Central memory CD4-positive, alpha-beta T cell (primary cell): ENCODE data around the gene AP1M2.
A peak's percentile ranks its signal among the peaks of the same experiment; 100 is the strongest.
"Not testable (repeated sequence)": the region's sequence is repeated elsewhere in the genome, so short reads cannot be mapped to it uniquely, and the experiment has no call there.

Experiments
- DNase-seq: peaks from one replicate; pipeline ENCODE4 v3.0.0; 2022

AP1M2 gene

DNA sequence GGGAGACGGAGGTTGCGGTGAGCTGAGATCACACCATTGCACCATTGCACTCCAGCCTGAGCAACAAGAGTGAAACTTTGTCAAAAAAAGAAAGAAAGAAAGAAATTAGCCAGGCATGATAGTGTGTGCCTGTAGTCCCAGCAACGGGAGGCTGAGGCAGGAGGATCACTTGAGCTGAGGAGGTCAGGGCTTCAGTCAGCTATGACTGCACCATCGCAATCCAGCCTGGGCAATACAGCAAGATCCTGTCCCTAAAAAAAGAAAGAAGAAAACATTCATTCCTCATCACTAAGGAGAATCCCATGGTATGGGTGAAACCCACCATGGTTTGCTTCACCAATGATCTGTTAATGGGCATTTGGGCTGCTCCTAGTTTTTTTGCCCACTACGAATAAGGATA is 13.0 kb upstream of the AP1M2 start:
- no peak for DNase-seq

DNA sequence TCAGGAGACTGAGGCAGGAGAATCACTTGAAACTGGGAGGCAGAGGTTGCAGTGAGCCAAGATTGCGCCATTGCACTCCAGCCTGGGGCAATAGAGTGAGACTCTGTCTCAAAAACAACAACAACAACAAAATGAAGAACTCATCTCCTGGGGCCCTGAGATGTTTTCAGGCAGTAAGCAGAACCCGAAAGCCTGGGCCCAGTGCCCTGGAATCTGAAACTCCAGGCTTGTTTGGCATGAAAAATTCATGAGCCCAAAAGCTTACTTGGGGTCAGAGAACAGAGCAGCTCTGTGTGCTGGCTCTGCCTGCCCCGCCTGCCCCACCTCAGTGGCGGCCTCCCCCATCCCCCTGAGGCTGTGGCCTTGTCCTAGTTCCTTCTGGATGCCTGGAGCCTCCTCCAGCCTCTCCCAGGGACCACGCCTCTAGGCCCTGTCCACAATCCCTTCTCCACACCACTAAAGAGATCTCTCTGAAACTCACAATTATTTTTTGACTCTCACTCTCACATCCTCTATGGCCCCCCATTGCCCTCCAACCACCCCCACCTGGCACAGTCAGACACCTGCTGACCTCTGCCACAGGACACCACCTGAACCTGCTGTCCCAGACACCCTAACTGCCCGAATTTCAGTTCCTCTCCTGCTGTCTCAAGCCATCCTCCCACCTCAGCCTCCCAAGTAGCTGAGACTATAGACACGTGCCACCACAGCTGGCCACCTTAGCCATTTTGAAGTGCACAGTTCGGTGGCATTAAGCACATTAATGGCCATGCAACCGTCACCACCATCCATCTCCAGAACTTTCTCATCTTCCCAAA is 6.9 kb upstream of the AP1M2 start:
- DNase-seq, result no peak

DNA sequence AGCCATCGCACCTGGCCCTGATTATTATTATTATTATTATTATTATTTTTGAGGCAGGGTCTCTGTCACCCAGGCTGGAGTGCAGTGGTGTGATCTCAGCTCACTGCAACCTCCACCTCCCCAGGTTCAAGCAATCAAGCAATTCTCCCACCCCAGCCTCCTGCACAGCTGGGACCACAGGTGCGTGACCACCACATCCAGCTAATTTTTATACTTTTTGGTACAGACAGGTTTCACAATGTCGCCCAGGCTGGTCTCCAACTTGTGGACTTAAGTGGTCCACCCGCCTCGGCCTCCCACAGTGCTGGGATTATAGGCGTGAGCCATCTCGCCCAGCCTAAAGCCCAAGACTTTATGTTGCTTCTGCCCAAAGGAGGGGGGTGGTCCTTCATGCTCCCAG is 6.0 kb upstream of the AP1M2 start:
- no peak for DNase-seq

DNA sequence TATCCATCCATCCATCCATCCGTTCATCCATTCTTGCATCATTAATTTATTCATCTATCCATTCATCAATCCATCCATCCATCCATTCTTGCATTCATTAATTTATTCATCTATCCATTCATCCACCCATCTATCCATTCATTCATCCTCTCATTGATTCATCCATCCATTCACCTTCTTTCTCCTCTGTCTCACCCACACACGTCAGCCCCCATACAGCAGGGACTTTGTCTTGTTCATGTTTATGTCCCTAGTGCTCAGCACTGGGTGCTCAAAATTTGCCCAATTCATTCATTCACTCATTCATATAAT is 683 bp upstream of the AP1M2 start:
- no peak for DNase-seq

DNA sequence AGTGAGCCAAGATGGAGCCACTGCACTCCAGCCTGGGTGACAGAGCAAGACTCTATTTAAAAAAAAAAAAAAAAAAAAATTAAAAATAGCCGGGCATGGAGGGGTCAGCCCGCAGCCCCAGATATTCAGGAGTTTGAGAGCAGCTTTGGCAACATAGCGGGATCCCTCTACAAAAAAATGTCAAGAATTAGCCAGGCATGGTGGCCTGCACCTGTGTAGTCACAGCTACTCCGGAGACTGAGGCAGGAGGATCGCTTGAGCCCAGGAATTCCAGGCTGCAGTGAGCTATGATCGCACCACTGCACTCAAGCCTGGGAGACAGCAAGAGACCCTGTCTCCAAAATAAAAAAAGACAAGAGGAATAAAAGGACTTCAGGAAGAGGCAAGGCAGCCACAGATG is 716 bp downstream of the AP1M2 start:
- DNase-seq, result no peak

DNA sequence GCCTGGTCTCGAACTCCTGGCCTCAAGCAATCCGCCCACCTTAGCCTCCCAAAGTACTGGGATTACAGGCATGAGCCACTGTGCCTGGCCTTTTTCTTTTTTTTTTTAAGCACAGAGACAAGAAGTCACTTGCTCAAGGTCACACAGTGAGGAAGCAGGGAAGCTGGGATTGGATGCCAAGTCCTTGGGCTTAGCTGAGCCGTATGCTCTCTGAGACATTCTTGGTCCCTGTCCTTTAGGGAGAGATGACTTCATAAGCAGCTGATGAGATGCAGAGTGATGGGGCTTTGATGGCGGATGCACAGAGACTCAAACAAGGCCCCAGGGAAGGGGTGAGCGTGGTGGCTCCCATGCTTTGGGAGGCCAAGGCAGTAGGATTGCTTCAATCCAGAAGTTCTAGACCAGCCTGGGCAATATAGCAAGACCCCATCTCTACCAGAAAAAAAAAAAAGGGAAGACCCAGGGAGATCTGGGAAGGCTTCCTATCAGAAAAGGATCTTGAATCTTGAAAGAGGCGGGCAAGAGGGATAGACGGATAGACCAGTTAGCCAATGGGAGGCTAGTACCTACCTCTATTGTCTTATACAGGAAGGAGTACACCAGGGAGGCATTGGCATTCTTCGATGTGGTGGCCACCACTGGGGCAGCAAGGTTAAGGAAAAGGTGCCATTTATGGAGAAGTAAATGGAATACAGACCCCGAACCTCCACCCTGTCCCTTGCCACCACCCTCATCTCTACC is 3.9 kb downstream of the AP1M2 start:
- DNase-seq, result no peak

DNA sequence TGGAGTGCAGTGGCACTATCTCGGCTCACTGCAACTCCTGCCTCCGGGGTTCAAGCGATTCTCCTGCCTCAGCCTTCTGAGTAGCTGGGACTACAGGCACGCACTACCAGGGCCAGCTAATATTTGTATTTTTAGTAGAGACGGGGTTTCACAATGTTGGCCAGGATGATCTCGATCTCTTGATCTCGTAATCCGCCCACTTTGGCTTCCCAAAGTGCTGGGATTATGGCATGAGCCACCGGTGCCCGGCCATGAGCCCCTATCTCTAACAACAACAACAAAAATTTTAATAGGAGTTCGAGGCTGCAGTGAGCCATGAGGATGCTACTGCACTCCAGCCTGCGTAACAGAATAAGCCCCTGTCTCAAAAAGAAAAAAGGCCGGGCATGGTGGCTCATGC is 5.0 kb downstream of the AP1M2 start:
- DNase-seq, result no peak

DNA sequence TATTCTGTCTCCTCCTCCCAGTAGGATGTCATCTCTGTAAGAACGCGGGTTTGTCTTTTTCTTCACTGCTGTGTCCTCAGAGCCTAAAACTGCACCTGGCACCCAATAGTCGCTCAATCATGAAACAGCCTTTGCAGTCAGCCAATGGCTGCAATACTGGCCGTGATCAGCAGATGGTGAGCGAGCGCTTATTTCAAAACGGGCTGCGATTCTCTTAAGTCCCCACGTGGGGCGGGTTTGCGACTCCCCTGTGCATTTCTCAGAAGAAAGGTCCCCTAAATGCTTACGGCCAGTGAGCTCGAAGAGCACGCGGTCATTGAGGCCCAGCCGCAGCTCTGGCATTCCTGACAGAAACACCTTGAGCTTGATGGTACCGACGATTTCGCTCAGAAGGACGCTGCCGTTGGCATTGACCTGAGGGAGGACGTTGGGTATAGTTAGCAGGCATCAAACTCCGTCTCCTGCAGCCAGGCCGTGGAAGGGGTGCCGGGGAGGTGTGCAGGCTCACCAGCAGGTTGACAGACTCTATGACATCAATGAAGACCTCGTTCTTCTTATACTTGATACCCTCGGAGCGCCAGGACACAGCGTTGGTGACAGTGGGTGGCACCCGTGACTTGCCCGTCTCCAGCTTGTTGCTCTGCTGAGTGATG is 6.0 kb downstream of the AP1M2 start:
- DNase-seq, result peak; percentile 80

DNA sequence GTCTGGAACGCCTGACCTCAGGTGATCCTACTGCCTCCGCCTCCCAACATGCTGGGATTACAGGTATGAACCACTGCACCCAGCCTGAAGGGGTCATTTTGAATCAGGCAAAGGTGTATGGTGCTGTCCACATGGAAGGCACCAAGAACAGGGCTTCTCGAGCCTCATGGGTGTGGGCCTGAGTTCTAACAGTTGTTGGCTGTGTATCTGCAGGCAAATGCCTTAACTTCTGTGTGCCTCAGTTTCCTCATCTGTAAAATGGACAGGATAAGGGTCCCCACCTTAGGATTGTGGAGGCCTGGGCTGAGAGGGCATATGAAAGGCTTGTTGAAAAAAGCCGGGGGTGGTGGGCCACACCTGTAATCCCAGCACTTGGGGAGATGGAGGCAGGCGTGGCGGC is 9.2 kb downstream of the AP1M2 start:
- DNase-seq, result no peak

DNA sequence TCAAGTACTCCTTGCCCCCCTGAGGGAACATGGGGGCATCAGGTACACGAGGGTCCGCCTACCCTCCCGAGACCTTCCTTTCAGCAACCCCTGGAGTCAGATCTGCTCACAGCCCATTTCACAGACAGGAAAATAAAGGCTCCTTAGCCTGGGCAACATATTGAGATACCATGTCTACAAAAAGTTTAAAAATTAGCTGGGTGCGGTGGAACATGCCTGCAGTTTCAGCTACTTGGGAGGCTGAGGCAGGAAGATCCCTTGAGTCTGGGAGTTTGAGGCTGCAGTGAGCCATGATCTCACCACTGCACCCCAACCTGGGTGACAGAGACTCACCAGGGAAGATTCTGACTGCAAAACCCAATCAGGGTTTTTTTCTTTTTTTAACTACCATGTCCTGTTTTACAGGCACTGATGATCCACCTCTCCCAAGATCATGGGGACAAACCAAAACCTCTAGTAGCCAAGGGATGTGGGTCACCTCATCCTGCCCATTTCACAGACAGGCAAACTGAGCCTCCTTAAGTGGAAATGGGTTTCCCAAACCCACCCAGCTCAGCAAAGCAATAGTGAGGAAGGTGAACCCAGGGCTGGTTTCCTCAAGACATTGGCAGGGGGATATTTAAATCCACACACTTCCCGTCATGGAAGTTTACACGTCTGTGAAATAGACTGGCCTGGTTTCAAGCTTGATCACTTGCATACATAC is 11.9 kb downstream of the AP1M2 start:
- no peak for DNase-seq

DNA sequence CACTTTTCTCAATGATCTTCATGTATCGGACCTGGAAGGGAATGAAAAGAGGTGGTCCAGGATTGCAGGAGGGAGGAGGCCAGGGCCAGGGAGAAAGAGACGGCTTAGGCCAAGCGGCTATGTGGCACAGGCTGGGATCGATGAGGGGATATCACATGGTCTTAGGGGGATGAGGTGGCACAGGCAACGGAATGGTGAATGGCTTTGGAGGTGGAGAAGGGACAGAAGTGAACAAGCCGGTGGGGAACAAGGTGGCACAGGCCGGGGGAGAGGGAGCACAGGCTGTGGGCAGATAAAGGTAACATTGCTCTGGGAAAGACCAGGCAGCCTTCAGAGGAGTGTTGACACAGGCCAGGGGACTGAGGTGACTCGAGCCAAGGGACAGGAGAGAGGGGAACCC is 12.7 kb downstream of the AP1M2 start:
- no peak for DNase-seq

DNA sequence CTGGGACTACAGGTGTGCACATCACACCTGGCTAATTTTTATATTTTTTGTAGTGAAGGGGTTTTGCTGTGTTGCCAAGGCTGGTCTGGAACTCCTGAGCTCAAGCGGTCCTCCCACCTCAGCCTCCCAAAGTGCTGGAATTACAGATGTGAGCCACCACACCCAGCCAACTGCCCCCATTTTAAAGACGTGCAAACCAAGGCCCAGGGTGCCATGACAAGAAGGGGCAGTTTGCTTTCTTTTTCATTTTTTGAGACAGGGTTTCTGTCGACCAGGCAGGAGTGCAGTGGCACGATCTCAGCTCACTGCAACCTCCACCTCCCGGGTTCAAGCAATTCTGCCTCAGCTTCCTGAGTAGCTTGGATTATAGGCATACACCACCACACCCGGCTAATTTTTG is 13.3 kb downstream of the AP1M2 start:
- not testable (repeated sequence) for DNase-seq

DNA sequence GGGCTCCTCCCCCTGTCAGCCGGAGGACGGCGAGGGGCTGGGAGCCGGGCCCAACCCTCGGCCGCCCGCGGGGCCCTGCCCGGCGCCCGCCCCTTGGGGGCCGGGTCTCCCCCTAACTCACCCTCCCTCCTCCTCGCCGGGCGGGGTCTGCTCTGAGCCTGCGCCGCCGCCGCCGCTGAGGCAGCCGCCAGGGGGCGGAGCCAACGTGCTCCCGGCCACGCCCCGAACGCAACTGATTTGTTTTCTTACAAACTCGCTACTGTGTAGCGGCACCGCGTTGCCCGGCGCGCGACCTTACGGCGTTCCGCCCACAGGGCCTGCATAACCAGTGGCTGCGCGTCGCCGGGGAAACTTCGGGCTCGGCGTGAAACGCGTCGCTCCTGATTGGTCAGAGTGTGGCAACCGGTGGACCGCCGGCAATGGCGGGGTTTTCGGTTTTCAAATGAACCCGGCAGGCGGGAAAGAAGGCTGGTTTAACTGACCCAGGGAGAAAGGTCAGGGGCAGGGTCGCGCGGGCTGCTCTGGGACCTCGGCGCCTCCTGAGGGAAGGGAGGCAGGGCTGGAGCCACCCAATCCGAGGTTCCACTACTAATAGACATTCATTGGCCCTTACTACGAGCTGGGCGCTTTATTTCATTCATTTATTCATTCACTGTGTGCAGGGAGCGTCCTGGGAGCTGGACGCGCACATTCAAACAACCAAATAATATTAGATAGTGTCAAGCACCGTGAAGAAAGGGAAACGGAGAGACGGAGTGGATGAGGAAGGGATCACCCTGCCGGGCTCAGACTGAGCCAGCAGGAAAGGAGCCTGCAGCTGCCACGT is 18.1 kb downstream of the AP1M2 start, which contains the start of gene CDKN2D:
TSS of gene CDKN2D (minus strand) at position 154 of the 826 bp plus-strand sequence. CDS start 326 bp downstream, outside the sequence.
- peak; percentile 100 for DNase-seq

DNA sequence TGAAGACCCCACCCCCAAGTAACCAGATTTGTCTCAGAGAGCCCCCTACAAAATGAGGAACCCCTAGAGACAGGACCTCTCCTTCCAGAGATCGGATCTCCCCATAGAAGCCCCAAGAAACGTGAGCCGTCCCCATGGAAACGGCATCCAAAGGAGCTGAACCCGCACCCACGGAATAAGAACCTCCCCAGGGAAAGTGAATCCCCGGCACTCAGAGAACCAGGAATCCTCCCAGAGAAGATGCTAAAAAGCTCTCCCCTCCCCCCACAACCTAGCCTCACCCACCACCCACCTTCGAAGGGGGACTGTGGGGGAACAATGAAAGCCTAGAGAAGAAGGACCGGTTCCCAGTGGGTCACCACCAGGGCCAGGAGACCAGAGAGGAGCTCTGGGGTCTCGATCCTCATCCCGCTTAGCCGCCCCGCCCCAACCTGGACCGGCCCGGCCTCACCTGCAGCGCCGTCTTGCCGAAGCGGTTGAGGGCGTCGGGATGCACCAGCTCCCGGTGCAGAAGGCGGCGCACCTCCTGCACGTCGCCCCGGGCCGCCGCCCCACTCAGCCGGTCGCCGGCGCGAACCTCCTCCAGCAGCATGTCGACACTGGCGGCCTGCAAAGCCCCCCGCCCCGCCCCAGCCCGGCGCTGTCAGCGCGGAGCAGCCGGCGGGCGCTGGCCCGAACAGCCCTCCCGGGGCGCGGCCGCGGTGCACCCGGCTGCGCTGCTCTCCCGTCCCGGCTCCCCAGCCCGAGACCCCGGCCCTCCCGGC is 18.9 kb downstream of the AP1M2 start:
- no peak for DNase-seq

DNA sequence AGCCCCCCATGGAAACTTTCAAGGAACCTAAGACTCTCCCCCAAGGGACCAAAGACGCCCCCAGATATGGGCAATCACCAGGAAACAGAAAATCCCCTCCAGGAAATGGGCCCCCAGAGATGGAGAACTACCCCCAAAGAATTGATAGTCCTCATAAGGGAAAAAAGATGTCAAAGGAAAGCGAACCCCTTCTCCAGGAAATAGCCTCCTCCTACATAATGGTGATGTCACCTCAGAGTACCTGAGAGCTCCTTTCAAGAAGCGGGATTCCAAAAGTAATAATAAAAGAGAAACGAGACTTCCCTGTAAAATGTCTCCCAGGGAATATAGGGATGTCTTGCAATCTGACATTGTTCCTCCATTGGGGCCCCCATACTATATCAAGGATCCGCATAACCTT is 19.5 kb downstream of the AP1M2 start:
- no peak for DNase-seq

DNA sequence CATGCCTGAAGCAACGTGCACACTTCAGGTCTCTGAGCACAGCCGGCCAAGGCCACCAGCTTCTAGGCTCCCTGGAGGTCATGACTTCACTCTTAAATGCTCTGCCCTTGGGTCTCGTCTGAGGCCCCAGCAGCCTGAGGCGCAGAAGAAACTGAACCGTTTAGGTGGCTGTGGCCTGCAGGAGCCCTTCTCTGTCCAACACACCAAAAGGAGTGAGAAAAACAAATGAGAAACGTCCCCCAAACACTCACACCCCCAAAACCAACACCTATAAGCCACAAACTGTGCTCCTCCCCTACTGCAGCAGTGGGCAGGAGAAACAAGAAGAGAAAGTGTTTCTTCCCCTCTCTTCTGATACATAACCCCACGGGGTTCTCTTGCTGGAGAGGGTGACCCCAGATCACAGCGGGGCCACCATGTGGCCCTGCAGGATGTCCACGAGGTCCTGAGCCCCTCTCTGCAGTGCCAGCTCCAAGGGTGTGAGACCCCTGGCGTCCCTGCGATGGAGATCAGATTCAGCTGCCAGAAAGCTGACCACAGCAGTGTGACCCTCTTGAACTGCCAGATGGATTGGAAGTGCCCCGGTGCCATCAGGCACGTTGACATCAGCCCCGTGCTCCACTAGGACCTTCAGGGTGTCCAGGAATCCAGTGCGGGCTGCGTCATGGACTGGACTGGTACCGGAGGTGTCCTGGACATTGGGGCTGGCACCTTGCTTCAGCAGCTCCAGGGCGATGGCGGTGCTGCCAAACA is 20.3 kb downstream of the AP1M2 start:
- peak; percentile 67 for DNase-seq

DNA sequence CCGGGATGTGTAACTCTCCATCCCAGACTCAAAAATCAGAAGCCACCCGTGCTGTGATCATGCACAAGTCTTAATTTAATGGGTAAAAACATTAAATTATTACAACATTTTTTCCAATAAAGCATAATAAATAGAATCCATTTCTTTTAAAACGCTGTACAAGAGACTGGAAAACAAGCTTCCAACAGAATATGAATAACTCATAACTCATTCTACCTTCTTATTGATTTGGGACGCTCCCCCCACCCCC is 20.8 kb downstream of the AP1M2 start:
- DNase-seq, result no peak

DNA sequence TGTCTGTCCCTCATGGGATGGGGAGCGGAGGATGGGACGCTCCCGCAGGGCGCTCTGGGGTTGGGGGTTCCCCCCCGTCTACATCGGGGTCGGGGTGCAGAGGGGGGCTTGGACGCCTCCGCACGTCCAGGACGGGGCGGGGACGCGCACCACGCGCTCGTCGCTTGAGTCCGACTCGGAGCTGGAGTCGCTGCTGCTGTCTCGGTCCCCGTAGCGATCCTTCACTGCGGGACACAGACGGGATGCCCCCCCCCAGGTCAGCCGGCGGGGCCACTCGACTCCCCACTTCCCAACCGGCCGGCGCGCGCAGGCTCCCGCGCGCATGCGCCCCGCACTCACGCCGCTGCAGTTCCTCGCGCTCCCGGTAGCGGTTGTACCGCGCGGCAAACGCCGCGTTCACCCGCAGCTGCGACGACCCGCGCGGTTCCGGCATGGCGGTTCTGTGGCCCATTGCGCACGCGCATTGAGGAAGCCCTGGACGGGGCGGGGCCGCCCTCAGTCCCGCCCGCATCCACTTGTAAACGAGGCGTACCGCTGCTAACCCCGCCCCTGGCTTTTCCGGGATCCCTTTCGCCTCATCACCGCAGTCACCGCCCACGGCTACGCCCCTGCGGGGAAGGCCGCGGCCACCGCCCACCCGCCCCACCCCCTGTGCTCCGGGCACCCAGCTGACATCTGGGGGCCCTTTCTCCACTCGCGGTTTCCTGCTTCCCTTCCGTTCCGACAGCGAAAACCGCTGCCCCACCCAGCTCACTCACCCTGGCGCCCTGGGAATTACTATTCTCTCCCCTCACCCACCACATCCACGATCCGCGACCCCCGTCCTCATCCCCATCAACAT is 21.3 kb downstream of the AP1M2 start, which contains the start of gene KRI1:
TSS of gene KRI1 (minus strand) at position 444 of the 841 bp plus-strand sequence. CDS start at position 433, 11 bp downstream.
- DNase-seq, result peak; percentile 99

DNA sequence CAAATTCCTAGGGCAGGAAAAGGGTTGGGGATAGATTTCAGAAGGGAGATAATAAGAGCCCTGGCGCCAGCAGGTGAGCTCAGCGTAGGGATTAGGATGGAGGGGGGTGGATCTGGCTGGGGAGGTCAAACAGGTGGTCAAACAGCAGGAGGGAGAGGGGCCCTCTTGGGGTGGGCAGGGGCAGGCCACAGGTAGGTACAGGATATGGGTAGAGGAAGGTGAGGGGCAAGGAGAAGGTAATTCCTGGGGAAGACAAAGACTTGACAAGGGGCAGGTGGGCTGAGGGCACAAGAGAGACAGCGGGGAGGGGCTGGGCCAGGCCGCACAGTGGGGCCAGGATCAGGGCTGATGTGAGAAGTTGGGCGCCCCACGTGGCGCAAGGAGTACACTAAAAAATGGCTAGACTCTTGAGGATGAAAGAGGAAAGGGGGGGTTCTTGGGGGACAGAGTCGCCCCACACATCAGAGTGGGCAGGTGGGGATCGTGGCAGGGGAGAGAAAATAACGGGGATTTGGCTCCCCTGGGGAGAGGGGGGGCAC is 22.0 kb downstream of the AP1M2 start:
- DNase-seq, result peak; percentile 49

DNA sequence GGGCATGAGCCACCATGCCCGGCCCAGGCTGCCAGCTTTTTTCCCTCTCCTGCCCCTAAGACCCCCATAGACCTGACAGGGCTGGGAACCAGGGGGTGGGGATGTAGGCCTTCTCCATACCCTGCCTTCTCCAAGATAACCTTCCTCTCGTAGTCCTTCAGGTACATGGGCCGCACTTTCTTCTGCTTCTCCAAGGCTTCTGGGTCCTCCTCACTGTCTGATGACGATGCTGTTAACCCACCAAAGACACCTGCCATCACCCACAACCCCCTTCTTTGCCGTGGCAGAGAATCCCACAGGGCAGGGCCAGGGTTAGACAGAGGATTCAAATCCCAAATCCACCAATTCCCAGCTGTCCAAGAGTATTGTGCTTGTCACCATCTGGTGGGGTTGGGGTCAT is 24.5 kb downstream of the AP1M2 start:
- no peak for DNase-seq
